HEK293T (cell line): ENCODE measurements around the gene RTP3.

ENCODE experiments used
- ARNT ChIP-seq: fragments of 450-650 bp; IDR thresholded peaks from 2 replicates; pipeline ENCODE4 v1.6.1; 2017; ENCODE audit warnings: mild to moderate bottlenecking
- ELF4 ChIP-seq: fragments of 450-650 bp; IDR thresholded peaks from 2 replicates; pipeline ENCODE4 v1.6.1; 2017; ENCODE audit warnings: antibody characterized with exemption
- FOXA1 ChIP-seq: fragments of 450-650 bp; IDR thresholded peaks from 2 replicates; pipeline ENCODE4 v1.6.1; 2016; ENCODE audit warnings: mild to moderate bottlenecking
- FOXK2 ChIP-seq: fragments of 450-650 bp; IDR thresholded peaks from 2 replicates; pipeline ENCODE4 v1.6.1; 2016; ENCODE audit warnings: mild to moderate bottlenecking
- FOXM1 ChIP-seq: fragments of 450-650 bp; IDR thresholded peaks from 2 replicates; pipeline ENCODE4 v1.6.1; 2017; ENCODE audit warnings: mild to moderate bottlenecking, borderline replicate concordance
- HDGF ChIP-seq: fragments of 450-650 bp; IDR thresholded peaks from 2 replicates; pipeline ENCODE4 v1.6.1; 2017; ENCODE audit warnings: antibody characterized with exemption, borderline replicate concordance
- LEF1 ChIP-seq: fragments of 450-650 bp; IDR thresholded peaks from 2 replicates; pipeline ENCODE4 v1.6.1; 2017; ENCODE audit warnings: mild to moderate bottlenecking, borderline replicate concordance
- NFRKB ChIP-seq: fragments of 450-650 bp; IDR thresholded peaks from 2 replicates; pipeline ENCODE4 v1.6.1; 2016; ENCODE audit warnings: mild to moderate bottlenecking, moderate library complexity
- PKNOX1 ChIP-seq: fragments of 450-650 bp; IDR thresholded peaks from 2 replicates; pipeline ENCODE4 v1.6.1; 2016
- SP1 ChIP-seq: fragments of 450-650 bp; IDR thresholded peaks from 2 replicates; pipeline ENCODE4 v1.6.1; 2017
- SUZ12 ChIP-seq: fragments of 450-650 bp; IDR thresholded peaks from 2 replicates; pipeline ENCODE4 v1.6.1; 2016; ENCODE audit warnings: mild to moderate bottlenecking
- TARDBP ChIP-seq: fragments of 450-650 bp; IDR thresholded peaks from 2 replicates; pipeline ENCODE4 v1.6.1; 2016
- ZNF384 ChIP-seq: fragments of 450-650 bp; IDR thresholded peaks from 2 replicates; pipeline ENCODE4 v1.6.1; 2016

- TF ChIP-seq SP1: no peak
- TF ChIP-seq LEF1: no peak
- TF ChIP-seq NFRKB: no peak
- no peak for TF ChIP-seq PKNOX1
- no peak for TF ChIP-seq FOXA1
- TF ChIP-seq FOXM1: no peak
- no peak for TF ChIP-seq SUZ12
- TF ChIP-seq ZNF384: no peak
- no peak for TF ChIP-seq ELF4
- no peak for TF ChIP-seq FOXK2
- TF ChIP-seq ARNT: no peak
- no peak for TF ChIP-seq TARDBP
- no peak for TF ChIP-seq HDGF
These were observed 8.9 kb upstream of the RTP3 start for GRCh38 chr3:46488735-46489361.
